GM18868 (cell line): ENCODE measurements around the gene MINDY1.

Experiments used
- ATAC-seq: cut with Tn5 transposase; IDR thresholded peaks from one replicate; pipeline ENCODE4 v1.9.1; 2021; ENCODE audit warnings: mild to moderate bottlenecking, moderate library complexity; ENCODE audit not compliant: unreplicated experiment

Gene MINDY1

GRCh38 chr1:150969626-150970025 lies 37.1 kb downstream of the MINDY1 start:
- no peak for ATAC-seq

DNA sequence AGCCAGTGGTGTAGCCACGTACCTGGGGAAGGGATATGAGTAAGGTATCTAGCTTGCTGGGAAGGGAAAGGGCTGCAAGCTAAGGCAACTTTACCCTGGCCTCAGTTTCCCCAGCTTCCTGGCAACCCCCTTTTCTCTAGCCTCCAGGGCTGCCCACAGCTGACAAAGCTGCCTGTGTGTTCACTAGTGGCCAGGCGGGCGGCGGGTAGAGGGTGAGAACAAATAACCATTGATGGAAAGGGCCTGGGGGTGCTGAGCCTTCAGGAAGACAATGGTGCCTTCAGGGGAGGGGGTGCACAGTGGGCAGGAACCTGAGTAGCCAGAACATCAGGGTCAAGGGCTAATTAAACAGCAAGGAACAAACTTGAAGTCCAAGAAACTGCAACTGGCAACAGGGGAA lies 38.2 kb downstream of the MINDY1 start:
- ATAC-seq, result no peak

GRCh38 chr1:150967936-150968335 lies 38.8 kb downstream of the MINDY1 start:
- no peak for ATAC-seq

GRCh38 chr1:150966011-150966410 lies 40.7 kb downstream of the MINDY1 start:
- ATAC-seq, result no peak

- no peak for ATAC-seq
Measured at GRCh38 chr1:150965605-150966004, 41.1 kb downstream of the MINDY1 start.

DNA sequence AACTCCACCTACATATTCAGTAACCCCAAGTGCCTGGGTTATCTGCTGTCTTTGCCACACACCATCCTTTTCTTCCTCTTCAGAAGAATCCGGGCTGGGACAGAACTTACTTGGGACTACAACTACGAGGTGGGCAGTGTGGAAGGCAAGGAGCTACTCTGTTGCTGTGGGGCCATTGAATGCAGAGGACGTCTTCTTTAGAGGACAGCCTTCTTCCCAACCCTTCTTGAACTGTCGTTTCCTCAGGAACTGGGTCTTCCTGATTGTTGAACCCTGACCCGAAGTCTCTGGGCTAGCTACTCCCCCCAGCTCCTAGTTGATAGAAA lies 42.6 kb downstream of the MINDY1 start:
- no peak for ATAC-seq

GRCh38 chr1:150963321-150964163 lies 43.2 kb downstream of the MINDY1 start:
- ATAC-seq, result no peak

DNA sequence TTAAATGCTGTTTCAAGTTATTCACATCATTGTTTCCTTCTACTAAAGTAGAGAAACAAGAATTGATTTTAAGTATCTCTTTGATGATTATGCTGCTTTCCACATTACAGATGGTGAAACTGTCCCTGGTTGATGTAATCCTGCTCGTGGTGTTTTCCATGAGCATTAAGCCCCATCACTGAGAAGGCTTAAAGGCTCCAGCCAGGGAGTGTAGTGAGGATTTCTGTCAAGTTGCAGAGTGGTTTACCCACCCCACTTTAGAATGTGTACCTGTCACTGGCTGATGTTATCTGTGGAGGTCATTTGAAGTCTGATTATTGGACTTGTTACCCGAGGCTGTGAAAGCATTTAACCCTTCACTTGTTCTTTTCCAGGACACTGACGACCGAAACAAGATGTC lies 44.9 kb downstream of the MINDY1 start:
- no peak for ATAC-seq

DNA sequence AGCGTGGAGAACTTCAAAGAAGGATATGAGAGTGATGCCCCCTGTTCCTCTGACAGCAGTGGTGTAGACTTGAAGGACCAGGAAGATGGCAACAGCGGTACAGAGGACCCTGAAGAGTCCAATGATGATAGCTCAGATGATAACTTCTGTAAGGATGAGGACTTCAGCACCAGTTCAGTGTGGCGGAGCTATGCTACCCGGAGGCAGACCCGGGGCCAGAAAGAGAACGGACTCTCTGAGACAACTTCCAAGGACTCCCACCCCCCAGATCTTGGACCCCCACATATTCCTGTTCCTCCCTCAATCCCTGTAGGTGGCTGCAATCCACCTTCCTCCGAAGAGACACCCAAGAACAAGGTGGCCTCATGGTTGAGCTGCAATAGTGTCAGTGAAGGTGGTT lies 46.1 kb downstream of the MINDY1 start:
- ATAC-seq, result no peak

GRCh38 chr1:150957666-150958065 lies 49.0 kb downstream of the MINDY1 start:
- ATAC-seq, result no peak

DNA sequence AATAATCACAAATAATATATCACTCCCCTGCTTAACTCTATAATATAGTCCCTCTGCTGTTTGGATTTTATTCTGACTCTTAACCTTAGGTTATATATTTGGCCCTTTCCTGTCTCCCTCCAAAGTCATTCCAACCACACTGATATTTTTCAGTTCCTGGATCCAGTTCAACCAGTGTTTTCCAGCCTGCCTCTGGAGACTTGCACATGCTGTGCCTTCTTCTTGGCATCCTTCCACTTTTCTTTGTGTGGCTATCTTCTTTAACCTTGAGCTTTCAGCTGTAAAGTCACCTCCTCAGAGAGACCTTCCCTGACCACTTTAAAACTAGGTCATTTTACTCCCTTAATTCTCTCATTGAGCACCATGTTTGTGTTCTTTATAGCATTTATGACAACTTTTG lies 51.4 kb downstream of the MINDY1 start:
- ATAC-seq, result no peak

DNA sequence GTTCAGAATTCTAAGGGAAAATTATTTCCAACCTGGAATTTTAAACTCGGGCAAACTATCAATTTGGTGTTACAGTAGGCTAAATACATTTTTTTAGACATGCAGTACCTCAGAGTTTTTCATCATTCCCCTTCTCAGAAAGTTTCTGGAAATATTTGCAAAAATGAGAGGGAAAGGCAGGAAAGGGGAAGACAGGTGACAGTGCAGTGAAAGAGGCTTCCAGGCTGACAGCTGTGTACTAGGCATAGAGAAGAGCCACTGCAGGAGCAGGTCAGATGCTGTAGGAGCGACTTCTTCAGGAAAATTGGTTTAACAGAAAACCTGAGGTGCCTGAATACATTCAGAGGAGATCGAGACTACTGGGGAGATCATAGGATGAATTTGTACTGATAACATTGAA lies 52.0 kb downstream of the MINDY1 start:
- no peak for ATAC-seq
